ENCODE results near the gene SMAD1. TPM values are rescaled to one million over a fixed set of nuclear protein-coding genes. Genes with fewer than 3 reads are reported as not detected.

Gene SMAD1
- total and polyA plus RNA-seq, 2 of the 4 experiments (the other 2 are of a cell fraction): 11.6 to 17.6 TPM

GRCh38 chr4:145501051-145501660 is 19.5 kb downstream of the SMAD1 start:
- dilution Hi-C loops (cut with HindIII; ENCODE audit: low sequenced_read_pairs, unreplicated experiment) (no loop called here), in situ Hi-C loops (cut with MboI; ENCODE audit: low sequenced_read_pairs) (no loop called here), intact Hi-C loops (cut with micrococcal nuclease) (no loop called here)
- Histone ChIP-seq H3K79me1 (ENCODE audit: low read depth in 1 of 2, low read length in 2 of 2) (peaks cover 8 to 11% of the 10 kb centered on the region in 2 experiments), H4K91ac (ENCODE audit: insufficient read depth, low read depth, low read length) (no peak overlapping the region), H3K9me3 (ENCODE audit: control insufficient read depth, insufficient read depth, low read length) (no peaks in the 10 kb centered on the region), H2BK120ac (ENCODE audit: low read depth, low read length) (no peak overlapping the region), H2AK9ac (replicated peaks; ENCODE audit: low read depth, low read length, poor library complexity) (no peak overlapping the region), H3K27ac (ENCODE audit: insufficient read depth, low read length) (no peak overlapping the region), H3K14ac (replicated peaks; ENCODE audit: low read depth, low read length) (no peak overlapping the region), H3K36me3 (ENCODE audit: control insufficient read depth, insufficient read depth, low read length) (0 out of 2 replicates have a peak, but pooled peaks cover 1% of the 10 kb centered on the region), H3K4ac (ENCODE audit: low read depth, low read length) (no peak overlapping the region), H3K9me1 (ENCODE audit: insufficient read depth, low read length) (no peaks in the 10 kb centered on the region; the same call in 1 of the 2 replicates), H2AK5ac (ENCODE audit: low read depth, low read length) (no peak overlapping the region), H2BK20ac (ENCODE audit: low read depth, low read length) (no peak overlapping the region), H2BK5ac (ENCODE audit: low read depth, low read length, poor library complexity, severe bottlenecking) (no peak overlapping the region), H3K56ac (ENCODE audit: extremely low read depth, insufficient read depth, low read length) (no peak overlapping the region), H3K27me3 (ENCODE audit: control insufficient read depth, insufficient read depth, low read length) (no peaks in the 10 kb centered on the region), H3K4me2 (ENCODE audit: low read depth, low read length) (no peak overlapping the region), H2BK15ac (ENCODE audit: low read depth, low read length) (no peak overlapping the region), H4K5ac (ENCODE audit: low read depth, low read length) (no peak overlapping the region), H2AFZ (replicated peaks; ENCODE audit: low read length, poor library complexity) (no peak overlapping the region), H3K23ac (ENCODE audit: low read depth, low read length) (no peak overlapping the region), H3K9ac (ENCODE audit: low read depth, low read length) (no peak overlapping the region), H3K18ac (ENCODE audit: low read depth, low read length) (no peak overlapping the region), H3K4me3 (ENCODE audit: insufficient read depth, low read depth, low read length) (no peak overlapping the region), H4K8ac (ENCODE audit: low read depth in 2 of 2, low read length in 2 of 2) (no peak overlapping the region), H4K20me1 (ENCODE audit: insufficient read depth, low read length) (peaks cover 3% of the 10 kb centered on the region; the same call in 1 of the 2 replicates), H3K4me1 (ENCODE audit: control insufficient read depth, insufficient read depth, low read length) (no peaks in the 10 kb centered on the region)
- no TSS peak for BruUV-seq (replicated peaks)
- WGBS, 2 experiments (ENCODE audit: extremely low coverage in 2 of 2, insufficient read length in 1 of 2): 100% methylated on average over 1 of the region's 3 CpGs; no CpG with 5 or more reads in 1 of the 2 experiments
- TF ChIP-seq ELK1 (IDR thresholded peaks at IDR 0.05; ENCODE audit: borderline replicate concordance, low read depth, low read length) (no peak), POLR2A (IDR thresholded peaks at IDR 0.05; ENCODE audit: low read depth, low read length) (no peak)
- POLR2A ChIA-PET (ENCODE audit: unreplicated experiment): no interaction called here
- CTCF ChIA-PET: interaction anchor here (1.0 kb wide), 1 partner anchor 23 kb away, joined by 10 read pairs; no protein-coding TSS in a partner anchor
- no peak for ATAC-seq (ENCODE audit: low read depth)
- DNase-seq: no peak
